ENCODE data around the gene CTIF. TPM values are rescaled to one million over a fixed set of nuclear protein-coding genes. Genes with fewer than 3 reads are reported as not detected.

CTIF gene
- total and polyA plus RNA-seq, 2 experiments from 2014 or later = 8.6 to 14.4 TPM

GRCh38 chr18:48730010-48730409, 191.2 kb downstream of the CTIF start:
- no peaks in the 10 kb centered on the region for H3K27me3 ChIP-seq (ENCODE audit: insufficient read depth)
- peaks cover 17% of the 10 kb centered on the region for H3K4me1 Mint-ChIP-seq
- peaks cover 11% of the 10 kb centered on the region for H3K27me3 Mint-ChIP-seq (ENCODE audit: insufficient read depth, low read depth, poor library complexity)
- H3K4me3 ChIP-seq = no peak overlapping the region
- no peaks in the 10 kb centered on the region for H3F3A ChIP-seq (replicated peaks; ENCODE audit: low read depth)
- no peak overlapping the region for H3K27ac Mint-ChIP-seq
- H3K9me3 Mint-ChIP-seq = no peaks in the 10 kb centered on the region
- H3K27ac ChIP-seq (ENCODE audit: low read depth) = no peak overlapping the region
- no peak overlapping the region for H2AFZ ChIP-seq
- H4K20me1 ChIP-seq (replicated peaks; ENCODE audit: insufficient read depth) = no peaks in the 10 kb centered on the region
- no peaks in the 10 kb centered on the region for H3K79me2 ChIP-seq (replicated peaks; ENCODE audit: insufficient read depth)
- peaks cover 2% of the 10 kb centered on the region; the same call in 1 of the 2 replicates for H3K4me1 ChIP-seq (ENCODE audit: insufficient read depth)
- TF ChIP-seq REST (IDR thresholded peaks at IDR 0.05; ENCODE audit: unreplicated experiment) (no peak), STAT1 (IDR thresholded peaks at IDR 0.05; ENCODE audit: unreplicated experiment) (no peak), POLR2AphosphoS5 (IDR thresholded peaks at IDR 0.05; ENCODE audit: low read depth) (no peak), JUNB (IDR thresholded peaks at IDR 0.05; ENCODE audit: unreplicated experiment) (no peak), EZH2 (IDR thresholded peaks at IDR 0.05; ENCODE audit: low read depth, unreplicated experiment) (no peak), EZH2phosphoT487 (IDR thresholded peaks at IDR 0.05; ENCODE audit: unreplicated experiment) (no peak), NANOG (IDR thresholded peaks at IDR 0.05; ENCODE audit: borderline replicate concordance) (no peak), ZNF114 (CRISPR knock-in tag; IDR thresholded peaks at IDR 0.05) (no peak)
- no peak for DNase-seq (ENCODE audit: low spot score)
- no peaks in the 10 kb centered on the region for H3K9me2 ChIP-seq (ENCODE audit: insufficient read depth)
- H3K36me3 ChIP-seq (ENCODE audit: insufficient read depth) = no peaks in the 10 kb centered on the region
- no peak for ATAC-seq
- no peak overlapping the region for H3K4me2 ChIP-seq
- no peak overlapping the region for H3K4me3 Mint-ChIP-seq
- no peaks in the 10 kb centered on the region; the same call in 2 of the 3 replicates for H3K36me3 Mint-ChIP-seq (ENCODE audit: low read depth)

- Mint-ChIP-seq H3K27me3 (ENCODE audit: insufficient read depth, low read depth, poor library complexity) (peaks cover 9% of the 10 kb centered on the region), H3K4me1 (peaks cover 21% of the 10 kb centered on the region), H3K27ac (no peak overlapping the region; the same call in 1 of the 2 replicates), H3K4me3 (no peak overlapping the region), H3K9me3 (no peaks in the 10 kb centered on the region), H3K36me3 (ENCODE audit: low read depth) (no peaks in the 10 kb centered on the region; the same call in 2 of the 3 replicates)
- H4K20me1 ChIP-seq (replicated peaks; ENCODE audit: insufficient read depth) = no peaks in the 10 kb centered on the region
- H3K9me2 ChIP-seq (ENCODE audit: insufficient read depth) = no peaks in the 10 kb centered on the region
- no peaks in the 10 kb centered on the region for H3F3A ChIP-seq (replicated peaks; ENCODE audit: low read depth)
- no peak overlapping the region for H3K4me2 ChIP-seq
- no peak overlapping the region for H2AFZ ChIP-seq
- H3K27ac ChIP-seq (ENCODE audit: low read depth) = no peak overlapping the region
- peaks cover 4% of the 10 kb centered on the region; the same call in 1 of the 2 replicates for H3K4me1 ChIP-seq (ENCODE audit: insufficient read depth)
- ATAC-seq (no peak), DNase-seq (ENCODE audit: low spot score) (no peak)
- no peaks in the 10 kb centered on the region for H3K27me3 ChIP-seq (ENCODE audit: insufficient read depth)
- H3K36me3 ChIP-seq (ENCODE audit: insufficient read depth) = no peaks in the 10 kb centered on the region
- H3K79me2 ChIP-seq (replicated peaks; ENCODE audit: insufficient read depth) = no peaks in the 10 kb centered on the region
- H3K4me3 ChIP-seq = no peak overlapping the region
- no peak for TF ChIP-seq ZNF462 (CRISPR knock-in tag; IDR thresholded peaks at IDR 0.05)
- no peak for TF ChIP-seq STAT1 (IDR thresholded peaks at IDR 0.05; ENCODE audit: unreplicated experiment)
Measured at GRCh38 chr18:48732767-48733424, 194.1 kb downstream of the CTIF start.
